GM23338 (cell line): ENCODE data around the gene C1QL4. TPM values are rescaled to one million over a fixed set of nuclear protein-coding genes. Genes with fewer than 3 reads are reported as not detected.

Experiments used
- ATAC-seq: fragments of 200-7000 bp; cut with Tn5 transposase; 3 replicates; pipeline ENCODE4 v1.9.1; 2020
- DNase-seq: peaks from one replicate; pipeline ENCODE4 v3.0.0-alpha.2; 2015; ENCODE audit warnings: low spot score
- H2AFZ ChIP-seq: fragments of 200-600 bp; sonication (generic); 2 replicates; pipeline ENCODE4 v1.8.0; 2016; ENCODE audit warnings: antibody characterized with exemption, mild to moderate bottlenecking, moderate library complexity
- H3F3A ChIP-seq: fragments of 200-600 bp; sonication (generic); replicated peaks from 2 replicates; pipeline ENCODE4 v1.8.0; 2017; ENCODE audit warnings: antibody characterized with exemption, mixed run types, low read depth
- H3K27ac ChIP-seq: fragments of 200-600 bp; sonication (generic); 2 replicates; pipeline ENCODE4 v1.6.1; 2016; ENCODE audit warnings: low read depth
- H3K27me3 ChIP-seq: fragments of 200-600 bp; sonication (generic); 2 replicates; pipeline ENCODE4 v1.8.0; 2016; ENCODE audit warnings: mild to moderate bottlenecking, mixed run types, moderate library complexity; ENCODE audit not compliant: insufficient read depth
- H3K36me3 ChIP-seq: fragments of 200-600 bp; sonication (generic); 2 replicates; pipeline ENCODE4 v1.8.0; 2016; ENCODE audit warnings: mild to moderate bottlenecking; ENCODE audit not compliant: insufficient read depth
- H3K4me1 ChIP-seq: fragments of 200-600 bp; sonication (generic); 2 replicates; pipeline ENCODE4 v1.8.0; 2016; ENCODE audit warnings: mild to moderate bottlenecking, moderate library complexity; ENCODE audit not compliant: insufficient read depth
- H3K4me2 ChIP-seq: fragments of 200-600 bp; sonication (generic); 2 replicates; pipeline ENCODE4 v1.7.1; 2017; ENCODE audit warnings: mixed run types
- H3K4me3 ChIP-seq: fragments of 200-600 bp; sonication (generic); 2 replicates; pipeline ENCODE4 v1.6.1; 2016; ENCODE audit warnings: mixed run types
- H3K79me2 ChIP-seq: fragments of 200-600 bp; sonication (generic); replicated peaks from 2 replicates; pipeline ENCODE4 v1.8.0; 2017; ENCODE audit warnings: mild to moderate bottlenecking; ENCODE audit not compliant: insufficient read depth
- H3K9me2 ChIP-seq: fragments of 200-600 bp; sonication (generic); 2 replicates; pipeline ENCODE4 v1.8.0; 2017; ENCODE audit not compliant: insufficient read depth
- H4K20me1 ChIP-seq: fragments of 200-600 bp; sonication (generic); replicated peaks from 2 replicates; pipeline ENCODE4 v1.8.0; 2017; ENCODE audit warnings: mild to moderate bottlenecking; ENCODE audit not compliant: insufficient read depth
- H3K27ac Mint-ChIP-seq: 2 replicates; pipeline ENCODE4 v1.8.0; 2020; ENCODE audit warnings: inconsistent platforms, mild to moderate bottlenecking, moderate library complexity, mixed read lengths
- H3K27me3 Mint-ChIP-seq: 3 replicates; pipeline ENCODE4 v1.8.0; 2022; ENCODE audit warnings: low read depth, mild to moderate bottlenecking, moderate library complexity, mixed read lengths, inconsistent platforms; ENCODE audit not compliant: insufficient read depth, poor library complexity
- H3K36me3 Mint-ChIP-seq: 3 replicates; pipeline ENCODE4 v1.8.0; 2021; ENCODE audit warnings: low read depth, mild to moderate bottlenecking, inconsistent platforms, moderate library complexity, mixed read lengths
- H3K4me1 Mint-ChIP-seq: 3 replicates; pipeline ENCODE4 v1.8.0; 2020; ENCODE audit warnings: mild to moderate bottlenecking, inconsistent platforms, mixed read lengths
- H3K4me3 Mint-ChIP-seq: 3 replicates; pipeline ENCODE4 v1.8.0; 2021; ENCODE audit warnings: moderate library complexity, mild to moderate bottlenecking, inconsistent platforms, mixed read lengths
- H3K9me3 Mint-ChIP-seq: 3 replicates; pipeline ENCODE4 v1.8.0; 2020; ENCODE audit warnings: moderate library complexity, mild to moderate bottlenecking, inconsistent platforms, mixed read lengths
- CREB1 ChIP-seq: fragments of 250-450 bp; sonication (Bioruptor Pico); IDR thresholded peaks from 2 replicates; pipeline ENCODE4 v1.5.0; 2020; ENCODE audit warnings: low read depth, mild to moderate bottlenecking, moderate library complexity
- CTCF ChIP-seq, 2 experiments: fragments of 200-600 bp in 1 of 2; sonication (generic) in 1 of 2; conservative IDR thresholded peaks; 2 replicates each; pipeline versions ENCODE4 v1.5.1 to v1.6.1; 2016 to 2017; ENCODE audit warnings: antibody characterized with exemption in 2 of 2, low read depth in 2 of 2, mild to moderate bottlenecking in 2 of 2, moderate library complexity in 1 of 2
- ETS1 ChIP-seq: IDR thresholded peaks from 2 replicates; pipeline ENCODE4 v1.6.1; 2016; ENCODE audit warnings: antibody characterized with exemption
- EZH2 ChIP-seq: fragments of 200-600 bp; sonication (generic); IDR thresholded peaks from one replicate; pipeline ENCODE4 v1.8.0; 2017; ENCODE audit warnings: antibody characterized with exemption, mild to moderate bottlenecking, low read depth; ENCODE audit not compliant: unreplicated experiment
- JUNB ChIP-seq: IDR thresholded peaks from one replicate; pipeline ENCODE4 v1.6.1; 2016; ENCODE audit warnings: antibody characterized with exemption; ENCODE audit not compliant: unreplicated experiment
- NANOG ChIP-seq: IDR thresholded peaks from 2 replicates; pipeline ENCODE4 v1.6.1; 2016; ENCODE audit warnings: antibody characterized with exemption, borderline replicate concordance
- POLR2AphosphoS5 ChIP-seq: IDR thresholded peaks from 2 replicates; pipeline ENCODE4 v1.6.1; 2016; ENCODE audit warnings: antibody characterized with exemption, low read depth
- REST ChIP-seq: IDR thresholded peaks from one replicate; pipeline ENCODE4 v1.6.1; 2018; ENCODE audit warnings: antibody characterized with exemption; ENCODE audit not compliant: unreplicated experiment
- STAT1 ChIP-seq: IDR thresholded peaks from one replicate; pipeline ENCODE4 v1.6.1; 2016; ENCODE audit warnings: antibody characterized with exemption; ENCODE audit not compliant: unreplicated experiment
- ZNF114 ChIP-seq: fragments of 250-450 bp; sonication (Bioruptor Pico); IDR thresholded peaks from 2 replicates; pipeline ENCODE4 v1.5.0; 2020; ENCODE audit warnings: mild to moderate bottlenecking, moderate library complexity
- ZNF331 ChIP-seq: fragments of 250-450 bp; sonication (Bioruptor Pico); IDR thresholded peaks from 2 replicates; pipeline ENCODE4 v1.5.0; 2020; ENCODE audit warnings: low read depth, mild to moderate bottlenecking, moderate library complexity
- polyA plus RNA-seq: library from polyadenylated mRNA; unstranded; fragments of >200 nt; fragmentation: Nextera tagmentation; extraction: Ambion mirVana; gene quantifications from 2 replicates; pipeline ENCODE4 v1.2.1, GENCODE V29; 2016
- total RNA-seq: library from RNA; depleted of rRNA; stranded (reverse); fragments of >200 nt; shearing (Covaris generic); gene quantifications from 2 replicates; pipeline ENCODE4 v1.2.3, GENCODE V29; 2014

The C1QL4 gene
- total and polyA plus RNA-seq, 2 experiments from 2014 or later: not detected

DNA sequence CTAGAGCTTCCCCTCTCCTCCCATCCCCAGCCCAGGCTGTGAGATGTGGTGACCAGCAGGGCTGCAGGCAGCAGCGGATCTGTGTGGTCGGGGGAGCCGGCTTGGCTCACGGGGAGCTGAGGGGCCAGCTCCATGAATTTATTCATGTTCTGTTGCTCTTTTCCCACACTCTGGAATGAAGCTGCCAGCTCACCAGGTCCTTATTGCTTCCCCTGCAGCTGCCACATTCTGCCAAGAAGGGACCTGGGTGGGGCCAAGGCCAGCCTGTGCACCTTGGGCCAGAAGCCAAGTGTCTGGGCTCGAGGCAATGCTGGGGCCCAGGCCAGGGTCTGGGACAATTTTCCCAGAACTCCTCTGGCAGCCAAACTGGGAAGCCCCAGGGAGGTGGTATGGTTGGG lies 2.5 kb upstream of the C1QL4 start (continued):
- TF ChIP-seq NANOG: no peak
- no peak for TF ChIP-seq CREB1 (CRISPR knock-in tag)

DNA sequence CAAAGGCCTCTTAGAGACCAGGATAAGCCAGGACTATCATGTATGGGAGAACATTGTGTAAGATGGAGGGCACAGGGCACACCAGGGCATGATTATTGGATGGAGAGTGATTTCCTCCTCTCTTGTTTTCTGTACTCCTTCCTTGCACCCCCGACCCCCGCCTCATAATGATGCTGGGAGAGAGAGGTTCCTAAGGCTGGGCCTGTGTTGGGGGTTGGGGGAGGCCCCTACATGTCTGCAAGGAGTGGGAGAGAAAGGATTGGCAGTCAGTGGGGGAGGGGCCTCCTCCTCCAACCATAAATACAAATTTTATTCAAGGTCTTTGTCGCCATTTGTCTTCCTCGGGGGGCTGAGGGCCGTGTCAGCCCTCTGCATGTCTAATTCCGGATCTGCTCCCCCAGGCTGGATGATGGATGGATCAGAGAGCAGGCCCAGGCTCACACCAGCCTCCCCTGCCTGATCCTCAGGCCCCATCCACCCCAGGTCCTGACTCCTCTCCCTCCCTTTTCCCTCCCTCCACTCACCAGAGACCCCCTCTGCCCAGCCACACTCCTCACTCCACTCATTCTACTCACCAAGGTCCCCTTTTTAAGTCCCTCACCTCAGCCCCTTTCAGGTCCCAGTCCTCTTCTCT lies 2.0 kb upstream of the C1QL4 start:
- Mint-ChIP-seq H3K4me1 (peaks cover 59% of the 10 kb centered on the region), H3K27ac (no peak overlapping the region)
- H3K27ac ChIP-seq: no peak overlapping the region

More for the DNA sequence above, 2.0 kb upstream of the C1QL4 start:
- no peak for ATAC-seq
- Histone ChIP-seq H3K4me2 (peak overlapping the region; percentile 88), H3F3A (peaks cover 35% of the 10 kb centered on the region), H3K79me2 (no peaks in the 10 kb centered on the region), H3K27me3 (peaks cover 99% of the 10 kb centered on the region), H3K4me1 (peaks cover 52% of the 10 kb centered on the region), H4K20me1 (peaks cover 22% of the 10 kb centered on the region), H3K36me3 (no peaks in the 10 kb centered on the region), H3K4me3 (peak overlapping the region; percentile 58; the same call in 1 of the 2 replicates), H3K9me2 (no peaks in the 10 kb centered on the region), H2AFZ (no peak overlapping the region)
- peaks cover 97% of the 10 kb centered on the region for H3K27me3 Mint-ChIP-seq
- TF ChIP-seq STAT1 (no peak), CREB1 (CRISPR knock-in tag) (no peak), REST (no peak), NANOG (no peak), POLR2AphosphoS5 (no peak), ZNF114 (no peak), CTCF (conservative IDR thresholded peaks at IDR 0.05; ENCODE audit: low read depth in 2 of 2) (no peak), JUNB (no peak), ZNF331 (CRISPR knock-in tag) (no peak), ETS1 (no peak), EZH2 (no peak)
- DNase-seq: no peak
- H3K4me3 Mint-ChIP-seq: peak overlapping the region; percentile 11; the same call in 1 of the 3 replicates
- no peaks in the 10 kb centered on the region; the same call in 2 of the 3 replicates for H3K36me3 Mint-ChIP-seq
- H3K9me3 Mint-ChIP-seq: peaks cover 9% of the 10 kb centered on the region
